Fibroblast of skin of right biceps (primary cell): ENCODE data around the gene ABI2.

Experiments used
- DNase-seq: peaks from one replicate; pipeline ENCODE4 v3.0.0-alpha.2; 2013

Gene ABI2

DNA sequence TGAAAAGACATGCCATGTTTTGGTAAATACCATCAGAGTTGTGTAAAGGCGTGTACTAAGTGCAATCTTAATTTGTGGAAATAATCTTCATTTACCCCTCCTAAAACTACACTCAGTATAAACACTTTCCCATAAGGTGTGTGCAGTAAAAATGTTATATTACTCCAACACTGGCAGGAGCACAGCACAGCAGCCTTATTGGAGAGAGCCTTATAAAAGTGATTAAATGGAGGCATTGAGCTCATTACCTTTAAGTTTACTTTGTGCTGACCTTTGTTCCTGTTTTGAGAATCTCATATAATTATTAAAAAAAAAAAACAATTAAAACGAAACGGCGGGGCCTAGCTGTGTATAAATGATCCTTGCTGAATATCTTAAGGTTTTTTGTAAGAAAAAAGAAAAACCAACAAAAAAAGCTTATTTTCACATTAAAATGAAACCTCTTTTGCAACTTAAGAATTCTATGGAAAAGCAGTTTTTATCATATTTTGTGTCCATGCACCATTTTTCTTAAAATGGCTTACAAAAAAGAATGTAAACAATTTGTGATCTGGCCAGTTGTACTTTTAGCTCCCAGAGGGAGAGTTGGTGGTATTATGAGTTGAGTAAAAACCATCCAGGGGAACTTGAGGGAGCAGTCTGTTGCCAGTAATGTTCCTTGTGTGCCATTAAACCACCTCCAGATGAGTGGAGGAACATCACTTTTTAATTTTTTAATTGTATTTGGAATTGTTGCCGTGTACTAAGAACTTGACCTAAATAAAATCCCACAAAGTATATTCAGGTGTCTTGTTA lies 103.4 kb downstream of the ABI2 start:
- no peak for DNase-seq

- no peak for DNase-seq
Measured at GRCh38 chr2:203432811-203433210, 104.6 kb downstream of the ABI2 start.

DNA sequence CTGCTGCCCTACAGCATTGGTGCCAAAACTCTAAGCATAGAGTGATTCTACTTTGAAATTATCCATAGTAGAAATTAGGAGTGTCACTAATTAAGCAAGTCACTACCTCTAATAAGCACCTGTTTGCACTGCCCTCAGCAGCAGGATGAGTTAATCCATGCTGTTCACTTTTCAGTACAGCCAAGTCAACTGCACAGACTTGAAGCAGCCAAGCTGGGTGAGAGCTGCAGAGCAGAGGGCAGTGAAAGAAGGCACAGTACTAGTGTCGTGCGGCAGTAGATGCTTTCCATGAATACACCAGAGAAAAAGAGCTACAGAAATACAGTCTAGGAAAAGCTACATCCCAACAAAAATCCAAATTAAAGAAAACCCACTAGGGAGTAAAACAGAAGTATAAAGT lies 108.3 kb downstream of the ABI2 start:
- no peak for DNase-seq

GRCh38 chr2:203437511-203437910 lies 109.3 kb downstream of the ABI2 start:
- peak; percentile 15 for DNase-seq

- no peak for DNase-seq
Measured at GRCh38 chr2:203438528-203438927, 110.3 kb downstream of the ABI2 start.

DNA sequence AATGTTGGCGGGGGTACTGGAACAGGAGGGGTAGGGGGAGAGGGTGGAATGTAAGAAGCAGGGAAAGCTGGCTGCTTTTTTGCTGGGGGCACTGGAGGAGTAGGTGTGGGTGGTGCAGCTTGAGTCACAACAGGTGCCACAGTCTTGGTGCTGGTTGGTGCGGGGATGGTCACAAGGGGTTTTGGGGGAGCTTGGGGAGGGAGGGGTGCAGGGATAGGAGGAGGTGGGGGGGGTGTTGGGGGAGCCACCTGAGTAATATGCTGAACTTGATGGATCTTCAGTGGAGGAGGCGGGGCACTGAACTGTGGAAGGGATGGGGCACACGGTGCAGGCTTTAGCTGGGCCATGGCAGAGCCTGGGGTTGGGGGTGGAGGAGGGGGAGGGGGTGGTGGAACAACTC lies 112.5 kb downstream of the ABI2 start:
- no peak for DNase-seq

DNA sequence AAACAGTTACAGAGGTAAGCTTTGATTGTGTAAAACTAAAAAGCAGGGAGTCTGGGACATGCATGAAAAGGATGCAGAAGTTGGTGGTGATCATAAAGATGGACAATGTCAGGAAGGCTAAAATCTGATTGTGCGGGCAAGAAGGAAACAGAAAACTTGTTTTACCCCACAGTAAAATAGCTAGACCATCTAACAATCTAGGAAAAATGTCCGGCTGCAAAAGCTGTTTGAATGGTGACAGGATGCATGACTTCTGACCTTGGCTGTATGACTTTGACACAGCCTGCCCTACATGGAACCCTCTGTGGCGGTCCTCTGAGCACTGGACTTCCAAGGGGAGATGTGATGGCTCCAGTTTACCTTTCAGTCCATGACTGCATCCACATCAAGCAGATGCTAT lies 113.3 kb downstream of the ABI2 start:
- no peak for DNase-seq

DNA sequence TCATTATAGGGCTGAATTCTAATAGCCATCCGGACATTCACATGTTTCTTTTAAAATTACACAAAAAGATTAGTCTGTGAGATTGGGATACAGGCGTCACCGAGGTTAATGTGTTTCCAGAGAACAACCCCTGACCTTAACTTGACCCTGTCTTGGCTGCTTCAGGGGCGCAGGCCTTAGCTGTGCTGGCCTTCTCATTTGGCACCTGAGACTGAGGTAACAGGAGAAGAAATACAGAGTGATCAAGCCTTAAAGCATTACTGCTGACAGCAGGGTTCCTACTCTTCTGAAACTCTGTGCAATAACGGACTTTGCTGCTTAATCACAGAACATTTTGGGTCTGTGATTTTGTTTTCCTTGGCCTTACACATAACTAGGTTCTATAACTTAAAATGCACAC lies 114.3 kb downstream of the ABI2 start:
- no peak for DNase-seq

DNA sequence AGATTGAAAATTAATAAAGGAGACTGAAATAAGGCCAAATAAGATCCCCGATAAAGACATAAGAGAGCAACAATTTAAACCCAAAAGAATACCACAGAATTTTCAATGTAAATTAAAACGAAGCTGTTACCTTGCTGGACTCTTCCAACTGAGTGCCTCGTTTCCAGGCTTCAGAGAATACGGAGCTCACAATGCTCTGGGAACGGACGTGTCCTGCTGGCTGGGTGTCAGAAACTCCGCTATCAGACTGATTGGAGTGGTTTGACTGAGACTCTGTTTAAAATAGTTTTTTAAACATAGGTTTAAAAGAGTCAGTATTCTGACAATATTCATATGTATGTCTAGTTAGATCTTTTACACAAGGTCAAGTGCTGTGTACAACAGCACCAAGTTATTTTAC lies 116.5 kb downstream of the ABI2 start:
- DNase-seq: no peak

DNA sequence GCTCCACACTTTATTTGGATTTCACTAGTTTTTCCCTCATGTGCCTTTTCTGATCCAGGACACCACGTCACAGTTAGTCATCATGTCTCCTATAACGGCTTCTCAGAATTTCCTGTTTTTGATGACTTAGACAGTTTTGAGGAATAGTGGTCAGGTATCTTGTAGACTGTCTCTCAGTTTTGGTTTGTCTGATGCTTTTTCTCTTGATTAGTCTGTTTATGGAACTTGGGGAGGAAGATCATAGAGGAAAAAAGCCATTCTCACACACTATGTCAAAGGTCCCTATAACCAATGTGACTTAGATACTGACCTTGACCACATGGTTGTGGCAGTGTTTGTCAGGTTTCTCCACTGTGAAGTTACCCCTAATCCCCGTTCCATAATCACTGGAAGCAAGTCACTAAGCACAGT lies 117.9 kb downstream of the ABI2 start:
- peak; percentile 78 for DNase-seq

DNA sequence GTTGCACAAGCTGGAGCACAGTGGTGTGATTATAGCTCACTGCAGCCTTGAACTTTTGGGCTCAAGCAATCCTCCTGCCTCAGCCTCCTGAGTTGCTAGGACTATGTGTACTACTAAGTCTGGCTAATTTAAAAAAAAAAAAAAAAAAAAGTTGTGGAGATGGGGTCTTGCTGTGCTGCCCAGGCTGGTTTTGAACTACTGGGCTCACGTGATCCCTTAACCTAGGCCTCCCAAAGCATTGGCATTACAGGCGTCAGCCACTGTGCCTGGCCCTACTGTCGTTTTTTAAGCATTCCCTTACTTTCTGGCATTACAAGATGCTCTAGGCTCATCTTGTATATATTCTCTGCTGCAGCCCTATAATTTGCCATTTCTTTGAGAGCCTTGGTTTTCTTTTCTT lies 118.6 kb downstream of the ABI2 start:
- no peak for DNase-seq

DNA sequence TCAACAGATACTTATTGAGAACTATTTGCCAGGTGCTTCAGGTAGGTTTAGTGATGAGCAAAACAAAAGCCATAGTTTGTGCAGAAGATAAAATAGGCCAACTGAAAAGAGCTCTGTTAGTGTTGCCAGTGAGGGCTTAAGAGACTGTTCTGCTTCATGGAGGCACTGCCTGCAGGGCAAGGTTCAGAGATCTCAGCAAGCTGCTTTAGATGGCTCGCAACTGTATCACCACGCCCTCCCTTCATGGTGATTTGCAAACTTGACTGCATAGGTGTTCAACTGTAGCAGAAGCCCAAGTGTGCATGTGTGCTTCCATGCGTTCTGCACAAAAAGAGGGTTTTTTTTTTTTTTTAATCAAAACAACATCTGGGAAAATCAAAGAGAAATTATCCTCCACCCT lies 122.4 kb downstream of the ABI2 start:
- DNase-seq: no peak

- peak; percentile 71 for DNase-seq
Measured at GRCh38 chr2:203451011-203451410, 122.8 kb downstream of the ABI2 start.

- DNase-seq: no peak
Measured at GRCh38 chr2:203451689-203452088, 123.5 kb downstream of the ABI2 start.

GRCh38 chr2:203453858-203454451 lies 125.8 kb downstream of the ABI2 start:
- peak; percentile 54 for DNase-seq

DNA sequence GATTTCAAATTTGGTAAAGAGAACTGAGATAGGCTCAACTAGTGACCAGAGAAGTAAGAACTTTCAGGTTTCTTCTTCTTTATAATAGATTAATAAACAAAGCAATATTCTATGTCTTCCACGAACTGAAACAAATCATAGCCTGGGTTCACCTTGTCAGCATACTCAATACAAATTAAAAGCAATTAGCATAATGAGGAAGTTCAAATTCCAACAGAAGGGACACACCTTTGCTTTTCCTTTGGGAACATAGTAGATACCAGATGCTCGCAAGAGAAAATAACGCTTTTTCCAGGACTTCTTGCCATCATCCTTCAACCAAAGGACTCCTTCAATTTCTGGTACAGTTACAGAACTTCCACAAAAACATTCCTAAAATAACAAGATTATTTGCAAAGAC lies 127.0 kb downstream of the ABI2 start:
- DNase-seq: no peak

DNA sequence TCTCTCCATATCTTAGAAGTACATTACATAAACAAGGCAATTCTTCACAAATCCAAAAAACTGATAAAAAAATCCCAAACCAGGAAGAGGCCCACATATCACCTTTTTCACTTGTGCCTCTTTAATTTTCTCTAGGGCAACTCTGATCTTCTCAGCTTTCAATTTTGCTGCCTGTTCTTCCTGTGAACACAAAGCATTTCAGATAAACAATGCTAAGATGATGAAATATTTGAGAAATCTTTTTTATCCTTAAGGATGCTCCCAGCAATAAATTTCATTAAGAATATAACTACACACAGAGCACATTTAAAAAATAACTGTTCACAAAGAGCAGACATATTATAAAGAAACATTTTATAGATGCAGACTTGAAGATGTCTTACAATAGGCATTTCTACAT lies 133.6 kb downstream of the ABI2 start:
- DNase-seq: no peak

GRCh38 chr2:203462308-203462707 lies 134.1 kb downstream of the ABI2 start:
- DNase-seq: no peak

DNA sequence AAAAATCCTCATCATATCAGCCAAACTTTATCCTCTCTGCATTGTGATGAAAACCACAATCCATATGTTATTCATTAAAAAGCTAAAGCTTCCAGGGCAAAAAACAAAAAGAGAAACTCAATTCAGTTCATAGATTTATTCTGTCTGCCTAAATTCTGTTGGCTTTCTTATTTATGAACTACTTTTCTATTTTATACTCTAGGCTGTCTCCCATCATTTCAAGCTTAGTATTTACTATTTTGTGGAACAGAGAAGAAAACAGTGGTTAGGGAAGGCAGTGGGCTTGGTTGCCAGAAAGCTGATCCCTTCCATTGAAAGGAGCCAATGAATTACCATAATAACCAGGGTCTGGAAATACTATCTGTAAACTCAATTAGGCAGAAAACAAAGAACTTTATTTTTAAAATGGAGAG lies 135.1 kb downstream of the ABI2 start:
- peak; percentile 63 for DNase-seq

GRCh38 chr2:203469546-203469945 lies 141.4 kb downstream of the ABI2 start:
- DNase-seq: no peak

GRCh38 chr2:203470371-203470770 lies 142.2 kb downstream of the ABI2 start:
- DNase-seq: no peak

DNA sequence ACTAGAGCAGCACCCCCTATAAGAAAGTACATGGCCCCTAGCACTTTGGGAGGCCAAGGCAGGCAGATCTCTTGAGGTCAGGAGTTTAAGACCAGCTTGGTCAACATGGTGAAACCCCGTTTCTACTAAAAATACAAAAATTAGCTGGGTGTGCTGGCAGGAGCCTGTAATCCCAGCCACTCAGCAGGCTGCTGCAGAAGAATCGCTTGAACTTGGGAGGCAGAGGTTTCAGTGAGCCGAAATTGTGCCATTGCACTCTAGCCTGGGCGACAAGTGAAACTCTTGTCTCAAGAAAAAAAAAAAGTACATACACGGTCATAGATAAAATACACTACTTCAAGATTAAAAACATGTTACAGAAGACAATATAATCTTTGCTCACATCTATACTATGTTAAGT lies 143.1 kb downstream of the ABI2 start:
- DNase-seq: no peak

DNA sequence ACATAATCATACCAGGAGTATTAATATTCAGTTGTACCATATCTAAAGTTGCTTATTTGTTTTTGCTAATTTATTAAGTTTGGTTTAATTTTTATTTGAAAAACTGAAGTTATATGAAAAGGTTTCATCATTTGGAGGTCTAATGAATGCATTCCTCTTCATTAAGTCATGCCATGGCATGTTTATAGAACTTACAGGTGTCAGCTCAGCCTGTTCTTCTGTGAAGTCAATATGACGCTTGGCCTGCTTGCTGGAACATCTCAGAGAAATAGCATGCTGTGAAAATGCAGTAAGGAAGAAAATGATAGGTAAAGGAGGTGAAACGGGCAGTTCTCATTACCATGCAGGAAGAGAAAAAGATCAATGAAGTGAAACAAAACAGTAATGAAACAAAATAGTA lies 148.7 kb downstream of the ABI2 start:
- DNase-seq: no peak

GRCh38 chr2:203480623-203481022 lies 152.4 kb downstream of the ABI2 start:
- no peak for DNase-seq
